Measurements from ENCODE around the gene EBI3. TPM values are rescaled to one million over a fixed set of nuclear protein-coding genes. Genes with fewer than 3 reads are reported as not detected.
"Not testable (repeated sequence)": the region's sequence is repeated elsewhere in the genome, so short reads cannot be mapped to it uniquely, and the experiment has no call there.

The EBI3 gene
- total RNA-seq, 1 donor from 2014 or later, result 0.40 TPM

DNA sequence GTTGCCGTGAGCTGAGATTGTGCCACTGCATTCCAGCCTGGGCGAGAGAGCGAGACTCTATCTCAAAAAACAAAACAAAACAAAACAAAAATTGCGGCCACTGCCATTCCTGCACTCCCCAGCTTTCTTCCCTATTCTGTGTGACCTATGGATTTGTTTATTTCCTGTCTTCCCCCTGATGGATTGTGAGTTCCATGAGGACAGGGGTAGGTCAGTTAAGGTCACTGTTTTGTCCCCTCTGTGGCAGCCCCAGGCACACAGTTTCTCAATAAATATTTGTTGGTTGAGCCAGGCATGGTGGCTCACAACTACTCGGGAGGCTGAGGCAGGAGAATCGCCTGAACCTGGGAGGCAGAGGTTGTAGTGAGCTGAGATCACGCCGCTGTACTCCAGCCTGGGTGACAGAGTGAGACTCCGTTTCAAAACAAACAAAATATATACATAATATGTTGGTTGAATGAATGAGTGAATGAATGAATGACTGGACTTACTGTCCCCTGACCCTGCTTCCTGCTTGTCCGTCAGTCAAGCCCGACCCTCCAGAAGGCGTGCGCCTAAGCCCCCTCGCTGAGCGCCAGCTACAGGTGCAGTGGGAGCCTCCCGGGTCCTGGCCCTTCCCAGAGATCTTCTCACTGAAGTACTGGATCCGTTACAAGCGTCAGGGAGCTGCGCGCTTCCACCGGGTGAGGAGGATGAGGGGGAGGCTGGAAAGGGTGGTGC lies 5.0 kb downstream of the EBI3 start:
- no peak for DNase-seq (ENCODE audit: low read depth, low spot score)

DNA sequence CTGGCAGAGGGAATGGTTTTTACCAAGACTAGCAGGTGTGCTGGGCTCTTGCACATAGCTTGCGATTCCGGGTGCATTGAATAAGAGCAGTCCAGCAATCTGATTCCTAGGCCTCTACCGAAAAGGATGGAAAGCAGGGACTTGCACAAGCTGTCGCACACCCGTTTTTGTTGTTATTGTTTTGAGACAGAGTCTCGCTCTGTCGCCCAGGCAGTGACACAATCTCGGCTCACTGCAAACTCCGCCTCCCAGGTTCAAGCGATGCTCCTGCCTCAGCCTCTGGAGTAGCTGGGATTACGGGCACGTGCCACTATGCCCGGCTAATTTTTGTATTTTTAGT lies 5.5 kb downstream of the EBI3 start:
- no peak for DNase-seq (ENCODE audit: low read depth, low spot score)

DNA sequence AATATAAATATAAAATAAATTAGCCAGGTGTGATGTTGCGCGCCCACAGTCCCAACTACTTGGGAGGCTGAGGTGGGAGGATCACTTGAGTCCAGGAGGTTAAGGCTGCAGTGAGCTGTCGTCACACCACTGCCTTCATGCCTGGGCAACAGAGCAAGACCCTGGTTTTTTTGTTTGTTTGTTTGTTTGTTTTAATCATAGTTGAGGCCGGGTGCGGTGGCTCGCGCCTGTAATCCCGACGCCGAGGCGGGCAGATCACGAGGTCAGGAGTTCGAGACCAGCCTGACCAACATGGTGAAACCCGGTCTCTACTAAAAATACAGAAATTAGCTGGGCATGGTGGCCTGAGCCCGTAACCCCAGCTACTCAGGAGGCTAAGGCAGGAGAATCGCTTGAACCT lies 8.2 kb downstream of the EBI3 start:
- not testable (repeated sequence) for DNase-seq (ENCODE audit: low read depth, low spot score)

DNA sequence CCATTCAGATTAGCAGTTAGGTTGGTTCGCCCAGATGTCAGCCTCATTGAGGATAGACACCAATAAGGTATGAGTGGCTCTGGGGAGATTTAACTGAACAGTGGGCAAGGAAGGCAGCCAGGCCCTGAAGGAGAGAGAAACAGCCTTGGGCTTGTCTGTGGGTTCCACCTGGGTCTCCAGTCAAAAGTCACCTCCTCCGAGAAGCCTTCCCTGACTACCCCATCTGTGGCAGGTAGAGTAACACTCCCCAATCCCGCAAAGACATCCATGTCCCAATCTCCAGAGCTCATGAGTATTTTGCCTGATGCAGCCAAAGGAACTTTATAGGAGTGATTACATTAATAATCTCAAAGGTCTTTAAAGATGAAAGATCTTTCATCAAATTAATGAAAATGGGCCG lies 9.5 kb downstream of the EBI3 start:
- DNase-seq (ENCODE audit: low read depth, low spot score), result no peak

DNA sequence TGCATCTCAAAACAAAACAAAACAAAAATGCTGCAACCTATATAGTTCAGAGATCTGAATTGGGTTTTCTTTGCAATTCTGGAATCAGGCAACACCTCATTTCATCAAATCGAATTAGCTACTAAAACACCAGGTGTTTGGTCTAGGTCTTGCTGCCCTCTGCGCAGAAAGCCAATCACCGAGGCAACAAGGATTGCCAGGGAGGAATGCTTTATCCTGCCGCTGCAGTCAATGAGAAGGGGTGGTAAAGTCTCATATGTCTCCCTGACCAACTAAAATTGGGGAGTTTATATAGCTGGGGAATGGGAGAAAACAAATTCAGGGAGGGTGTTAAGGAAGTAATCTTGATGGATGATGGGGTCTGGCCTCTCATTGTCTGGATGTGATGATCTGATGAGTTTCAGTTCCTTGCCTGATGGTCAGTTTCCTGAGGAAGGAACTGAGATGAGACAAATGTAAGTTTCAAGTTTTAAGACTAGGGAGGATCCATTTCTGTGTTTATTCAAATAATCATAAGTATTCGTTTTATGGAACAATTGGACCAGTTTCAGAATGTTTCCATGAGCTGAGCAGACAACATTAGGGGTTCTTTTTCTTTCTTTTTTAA lies 12.6 kb downstream of the EBI3 start:
- DNase-seq (ENCODE audit: low read depth, low spot score), result no peak

DNA sequence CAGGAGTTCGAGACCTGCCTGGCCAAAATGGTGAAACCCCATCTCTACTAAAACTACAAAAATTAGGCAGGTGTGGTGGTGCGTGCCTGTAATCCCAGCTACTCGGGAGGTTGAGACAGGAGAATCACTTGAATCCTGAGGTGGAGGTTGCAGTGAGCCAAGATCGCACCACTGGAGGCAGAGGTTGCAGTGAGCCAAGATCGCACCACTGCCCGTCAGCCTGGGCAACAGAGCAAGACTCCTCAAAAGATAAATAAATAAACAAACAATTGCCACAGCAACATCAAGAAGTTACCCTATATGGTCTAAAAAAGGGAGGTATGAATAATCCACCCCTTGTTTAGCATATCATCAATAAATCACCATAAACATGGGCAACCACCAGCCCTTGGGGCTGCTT lies 16.6 kb downstream of the EBI3 start:
- not testable (repeated sequence) for DNase-seq (ENCODE audit: low read depth, low spot score)

DNA sequence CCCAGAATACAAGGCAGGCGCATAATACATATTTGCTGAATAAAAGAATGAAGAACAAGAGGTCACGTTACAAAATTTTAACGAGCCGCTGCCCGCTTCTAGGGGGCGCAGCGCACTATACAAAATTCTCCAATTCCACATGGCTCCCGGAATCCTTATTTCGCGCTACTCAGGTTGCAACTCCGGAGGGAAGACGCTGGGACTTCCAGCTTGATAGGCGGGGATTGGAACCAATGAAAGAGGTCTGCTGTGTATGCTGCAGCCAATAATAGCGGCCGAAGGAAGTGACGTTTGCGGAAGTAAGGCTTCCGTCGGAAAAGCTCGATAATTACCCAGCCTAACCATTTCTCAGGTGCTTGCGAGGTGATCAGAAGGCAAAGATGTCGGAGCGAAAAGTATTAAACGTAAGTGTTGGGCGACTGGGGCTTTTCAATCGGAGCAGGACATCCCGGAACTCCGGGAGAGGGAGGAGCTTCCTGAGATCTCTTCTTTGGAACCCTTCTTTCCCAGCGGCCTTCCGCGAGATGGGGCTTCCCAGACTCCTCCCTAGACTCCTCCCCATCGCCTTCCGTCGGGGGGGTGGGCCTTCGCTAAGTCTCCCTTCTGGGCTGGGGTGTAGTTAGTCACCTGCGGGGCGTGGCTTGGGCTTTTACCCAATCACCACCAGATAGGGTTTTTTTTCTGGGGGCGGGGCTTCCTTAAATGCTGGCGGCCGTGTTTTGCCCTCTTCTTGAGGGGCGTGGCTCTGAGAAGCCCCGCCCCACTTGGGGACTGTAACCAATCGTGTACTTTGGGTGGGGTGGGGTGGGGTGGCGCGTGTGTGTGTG lies 17.7 kb downstream of the EBI3 start, which contains the start of gene YJU2:
Gene YJU2 (plus strand): TSS at position 314 of the 827 bp plus-strand sequence. CDS start 67 bp downstream, at position 381.
- DNase-seq (ENCODE audit: low read depth, low spot score), result peak; percentile 98

DNA sequence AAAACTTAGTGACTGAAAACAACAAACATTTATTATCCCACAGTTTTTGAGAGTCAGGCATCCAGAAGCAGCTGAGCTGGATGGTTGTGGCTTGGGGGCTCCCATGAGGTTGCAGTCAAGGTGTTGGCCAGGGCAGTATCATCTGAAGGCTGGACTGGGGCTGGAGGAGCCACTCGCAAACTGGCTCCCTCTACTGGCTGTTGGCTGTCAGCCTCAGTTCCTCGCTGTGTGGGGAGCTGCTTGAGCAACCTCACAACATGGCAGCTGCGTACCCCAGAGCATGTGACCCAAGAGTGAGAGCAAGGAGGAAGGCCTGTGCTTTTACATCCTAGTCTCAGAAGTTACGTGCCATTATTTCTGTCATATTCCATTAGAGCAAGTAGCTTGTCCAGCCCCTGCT lies 27.2 kb downstream of the EBI3 start:
- DNase-seq (ENCODE audit: low read depth, low spot score), result no peak

DNA sequence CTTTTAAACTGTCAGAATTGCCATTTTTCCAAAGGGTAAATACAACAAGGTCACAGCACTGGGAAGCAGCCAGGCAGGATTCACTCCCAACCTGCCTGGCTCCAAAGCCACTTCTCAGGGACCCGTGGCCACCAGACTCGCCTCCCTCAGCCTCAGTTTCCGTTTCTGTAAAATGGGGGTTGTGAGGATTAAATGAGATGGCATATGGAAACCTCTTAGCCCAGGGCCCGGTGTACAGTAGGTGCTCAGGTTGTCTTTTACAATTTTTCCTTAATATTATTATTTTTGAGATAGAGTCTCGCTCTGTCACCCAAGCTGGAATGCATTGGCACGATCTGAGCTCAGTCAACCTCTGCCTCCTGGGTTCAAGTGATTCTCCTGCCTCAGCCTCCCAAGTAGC lies 27.7 kb downstream of the EBI3 start:
- DNase-seq (ENCODE audit: low read depth, low spot score), result no peak

DNA sequence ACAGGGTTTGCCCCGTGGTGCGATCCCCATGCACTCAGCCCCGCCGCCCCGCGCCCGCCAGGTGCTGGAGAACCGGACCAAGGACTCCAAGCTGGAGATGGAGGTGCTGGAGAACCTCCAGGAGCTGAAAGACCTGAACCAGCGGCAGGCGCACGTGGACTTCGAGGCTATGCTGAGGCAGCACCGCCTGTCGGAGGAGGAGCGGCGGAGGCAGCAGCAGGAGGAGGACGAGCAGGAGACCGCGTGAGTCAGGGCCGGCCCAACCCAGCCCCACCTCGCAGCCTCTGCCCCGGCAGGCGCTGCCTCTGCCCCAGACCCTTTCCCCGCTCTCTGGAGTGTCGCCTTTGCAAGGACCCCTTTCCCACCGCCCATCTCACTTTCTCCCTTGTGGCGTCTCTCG lies 28.9 kb downstream of the EBI3 start:
- DNase-seq (ENCODE audit: low read depth, low spot score), result no peak

DNA sequence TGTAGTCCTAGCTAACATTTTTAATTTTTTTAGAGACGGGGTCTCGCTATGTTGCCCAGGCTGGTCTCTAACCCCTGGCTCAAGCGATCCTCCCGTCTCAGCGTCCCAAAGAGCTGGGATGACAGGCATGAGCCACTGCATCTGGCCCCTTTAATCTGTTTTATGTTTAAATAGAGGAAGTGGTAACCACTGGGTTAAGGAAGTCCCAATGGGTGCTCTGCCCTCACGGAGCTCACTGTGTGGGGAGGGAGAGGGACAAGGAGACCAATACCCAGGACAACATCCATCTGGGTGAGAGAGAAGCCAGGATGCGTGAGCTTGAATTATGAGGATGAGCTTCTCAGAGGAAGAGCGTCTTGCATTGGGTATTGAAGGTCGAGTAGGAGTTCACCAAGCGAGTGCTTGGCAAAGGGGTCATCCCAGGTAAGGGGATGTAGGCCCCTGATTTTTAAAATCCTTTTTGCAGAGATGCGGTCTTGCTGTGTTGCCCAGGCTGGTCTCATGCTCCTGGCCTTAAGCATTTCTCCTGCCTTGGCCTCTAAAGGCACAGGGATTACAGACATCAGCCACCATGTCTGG lies 31.4 kb downstream of the EBI3 start:
- no peak for DNase-seq (ENCODE audit: low read depth, low spot score)

DNA sequence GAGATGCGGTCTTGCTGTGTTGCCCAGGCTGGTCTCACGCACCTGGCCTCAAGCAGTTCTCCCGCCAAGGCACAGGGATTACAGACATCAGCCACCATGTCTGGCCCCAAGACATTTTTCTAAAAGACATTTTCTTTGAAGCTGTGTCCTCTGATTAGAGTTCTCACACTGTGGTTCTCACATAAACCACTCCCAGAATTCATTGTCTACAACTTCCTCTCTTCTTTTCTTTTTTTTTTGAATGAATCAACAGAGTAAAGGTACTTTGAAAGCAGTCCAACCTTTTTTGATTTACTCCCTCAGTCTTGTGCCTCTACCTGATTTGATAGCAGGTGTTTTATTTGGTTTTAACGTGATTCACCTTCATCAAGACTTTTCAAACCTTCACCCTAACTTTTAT lies 35.5 kb downstream of the EBI3 start:
- DNase-seq (ENCODE audit: low read depth, low spot score), result no peak

DNA sequence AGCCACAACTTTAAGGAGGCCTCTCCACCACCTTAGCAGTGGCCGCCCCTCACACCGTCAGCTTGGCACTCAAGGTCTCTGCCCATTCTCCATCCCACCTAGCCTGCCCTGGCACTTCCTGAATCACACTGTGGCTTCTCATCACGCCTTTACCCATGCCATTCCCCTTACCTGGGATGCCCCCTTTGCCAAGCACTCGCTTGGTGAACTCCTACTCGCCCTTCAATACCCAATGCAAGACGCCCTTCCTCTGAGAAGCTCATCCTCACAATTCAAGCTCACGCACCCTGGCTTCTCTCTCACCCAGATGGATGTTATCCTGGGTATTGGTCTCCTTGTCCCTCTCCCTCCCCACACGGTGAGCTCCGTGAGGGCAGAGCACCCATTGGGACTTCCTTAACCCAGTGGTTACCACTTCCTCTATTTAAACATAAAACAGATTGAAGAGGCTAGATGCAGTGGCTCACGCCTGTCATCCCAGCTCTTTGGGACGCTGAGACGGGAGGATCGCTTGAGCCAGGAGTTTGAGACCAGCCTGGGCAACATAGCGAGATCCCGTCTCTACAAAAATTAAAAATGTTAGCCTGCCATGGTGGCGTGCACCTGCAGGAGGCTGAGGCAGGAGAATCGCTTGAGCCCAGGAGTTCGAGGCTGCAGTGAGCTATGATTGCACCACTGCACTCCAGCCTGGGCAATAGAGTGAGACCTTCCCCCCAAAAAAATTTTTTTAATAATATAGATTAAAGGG lies 37.1 kb downstream of the EBI3 start:
- DNase-seq (ENCODE audit: low read depth, low spot score), result no peak

DNA sequence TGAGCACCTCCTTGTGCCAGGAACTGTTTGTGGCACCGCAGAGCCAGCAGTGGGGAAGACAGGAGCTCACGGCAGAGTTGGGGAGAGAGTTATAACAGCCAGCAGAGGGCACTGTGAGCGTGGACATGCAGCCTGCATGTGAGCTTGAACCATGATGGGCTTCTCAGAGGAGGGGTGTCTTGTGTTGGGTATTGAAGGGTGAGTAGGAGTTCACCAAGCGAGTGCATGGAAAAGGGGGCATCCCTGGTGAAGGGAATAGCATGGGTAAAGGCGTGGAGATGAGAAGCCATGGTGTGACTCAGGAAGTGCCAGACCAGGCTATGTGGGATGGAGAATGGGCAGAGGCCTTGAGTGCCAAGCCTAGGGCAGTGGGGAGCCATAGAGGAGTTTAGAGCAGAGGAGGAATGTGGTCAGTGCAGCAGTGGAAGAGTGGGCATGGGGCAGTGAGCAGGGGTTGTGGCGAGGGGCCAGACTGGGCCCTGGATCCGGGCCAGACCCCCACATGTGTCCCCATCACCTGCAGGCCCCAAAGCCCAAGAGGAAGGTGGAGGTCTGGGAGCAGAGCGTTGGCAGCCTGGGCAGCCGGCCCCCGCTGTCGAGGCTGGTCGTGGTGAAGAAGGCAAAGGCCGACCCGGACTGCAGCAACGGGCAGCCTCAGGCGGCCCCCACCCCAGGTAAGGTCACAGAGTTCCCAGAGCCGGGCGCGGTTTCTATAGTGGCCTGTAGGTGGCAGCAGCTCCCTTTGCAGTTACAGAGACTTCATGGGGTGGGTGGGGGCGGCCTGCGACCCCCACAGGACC lies 38.0 kb downstream of the EBI3 start:
- DNase-seq (ENCODE audit: low read depth, low spot score), result no peak

DNA sequence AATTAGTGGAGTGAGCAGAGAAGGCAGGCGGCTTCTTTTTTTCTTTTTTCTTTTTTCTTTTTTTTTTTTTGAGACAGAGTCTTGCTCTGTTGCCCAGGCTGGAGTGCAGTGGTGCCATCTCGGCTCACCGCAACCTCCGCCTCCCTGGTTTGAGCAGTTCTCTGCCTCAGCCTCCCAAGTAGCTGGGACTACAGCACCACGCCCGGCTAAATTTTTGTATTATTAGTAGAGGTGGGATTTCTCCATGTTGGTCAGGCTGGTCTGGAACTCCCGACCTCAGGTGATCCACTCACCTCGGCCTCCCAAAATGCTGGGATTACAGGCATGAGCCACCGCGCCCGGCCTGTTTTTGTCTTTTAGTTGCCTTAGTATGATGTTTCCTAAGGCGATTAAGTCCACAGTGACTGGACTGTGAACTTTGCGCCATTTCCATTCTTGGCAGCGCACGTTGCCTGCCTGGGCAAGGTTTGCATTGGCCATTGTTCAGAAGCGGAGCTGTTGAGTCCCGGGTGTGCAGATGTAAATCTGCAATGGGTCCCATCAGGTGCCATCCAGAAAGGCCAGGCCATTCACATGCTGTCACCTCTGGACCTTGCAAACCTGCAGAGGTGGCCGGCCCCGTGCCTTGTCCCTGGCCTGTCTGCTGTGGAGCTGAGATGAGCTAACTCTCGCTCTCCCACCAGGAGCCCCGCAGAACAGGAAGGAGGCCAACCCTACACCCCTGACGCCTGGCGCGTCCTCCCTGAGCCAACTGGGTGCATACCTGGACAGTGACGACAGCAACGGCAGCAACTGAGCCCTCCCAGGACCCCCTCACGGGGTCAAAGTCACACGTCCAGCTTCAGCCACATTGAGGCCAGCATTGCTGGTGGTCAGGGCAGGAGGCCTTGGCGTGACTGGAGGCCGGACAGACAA lies 38.8 kb downstream of the EBI3 start:
- DNase-seq (ENCODE audit: low read depth, low spot score), result no peak

DNA sequence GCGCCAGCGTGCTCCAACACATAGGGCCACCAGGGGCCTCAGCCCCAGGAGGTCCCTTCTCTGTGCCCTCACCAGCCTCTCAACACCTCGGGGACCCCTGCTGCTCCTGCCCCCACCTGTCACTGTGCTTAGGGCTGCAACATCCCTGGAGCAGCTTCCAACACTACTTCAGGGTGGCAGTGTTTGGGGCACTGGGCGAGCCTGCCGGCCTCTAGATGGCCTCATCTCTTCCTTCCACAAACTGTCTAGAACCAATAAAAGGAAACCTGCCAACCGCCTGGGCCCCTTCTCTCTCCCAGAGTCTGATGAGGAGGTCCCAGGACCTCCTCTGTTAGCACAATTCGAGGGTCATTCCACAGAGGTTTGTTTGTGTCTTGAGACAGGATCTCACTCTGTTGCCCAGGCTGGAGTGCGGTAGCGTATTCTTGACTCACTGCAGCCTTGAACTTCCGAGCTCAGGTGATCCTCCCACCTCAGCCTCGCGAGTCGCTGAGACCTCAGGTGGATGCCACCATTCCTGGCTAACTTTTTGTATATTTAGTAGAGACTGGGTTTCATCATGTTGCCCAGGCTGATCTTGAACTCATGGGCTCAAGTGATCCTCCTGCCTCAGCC lies 39.6 kb downstream of the EBI3 start:
- DNase-seq (ENCODE audit: low read depth, low spot score), result no peak

DNA sequence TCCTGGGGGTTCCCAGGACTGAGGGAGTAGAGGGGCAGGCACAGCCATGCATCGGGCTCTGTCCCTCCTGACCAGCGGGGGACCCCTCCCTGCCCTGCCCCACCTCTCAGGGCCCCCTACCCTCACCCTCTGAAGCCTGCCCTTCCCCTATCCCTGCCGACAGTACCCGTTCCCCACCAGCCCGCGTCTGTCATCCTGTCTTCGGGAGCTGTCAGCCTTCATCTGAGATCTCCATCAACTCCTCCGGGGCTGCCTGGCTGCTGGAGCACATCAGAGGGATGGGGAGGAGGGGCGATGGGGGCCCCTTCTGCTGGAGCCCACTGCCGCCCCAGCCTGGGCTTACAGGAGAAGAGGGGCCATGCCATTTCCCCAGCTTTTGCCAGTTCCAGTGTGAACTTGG lies 43.6 kb downstream of the EBI3 start:
- DNase-seq (ENCODE audit: low read depth, low spot score), result no peak

DNA sequence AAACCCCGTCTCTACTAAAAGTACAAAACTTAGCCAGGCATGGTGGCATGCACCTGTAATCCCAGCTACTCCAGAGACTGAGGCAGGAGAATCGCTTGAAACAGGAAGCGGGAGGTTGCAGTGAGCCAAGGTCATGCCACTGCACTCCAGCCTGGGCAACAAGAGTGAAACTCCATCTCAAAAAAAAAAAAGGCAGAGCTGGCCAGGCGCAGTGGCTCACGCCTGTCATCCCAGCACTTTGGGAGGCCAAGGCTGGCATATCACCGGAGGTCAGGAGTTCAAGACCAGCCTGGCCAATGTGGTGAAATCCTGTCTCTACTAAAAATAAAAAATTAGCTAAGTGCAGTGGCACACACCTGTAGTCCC lies 45.0 kb downstream of the EBI3 start:
- not testable (repeated sequence) for DNase-seq (ENCODE audit: low read depth, low spot score)

DNA sequence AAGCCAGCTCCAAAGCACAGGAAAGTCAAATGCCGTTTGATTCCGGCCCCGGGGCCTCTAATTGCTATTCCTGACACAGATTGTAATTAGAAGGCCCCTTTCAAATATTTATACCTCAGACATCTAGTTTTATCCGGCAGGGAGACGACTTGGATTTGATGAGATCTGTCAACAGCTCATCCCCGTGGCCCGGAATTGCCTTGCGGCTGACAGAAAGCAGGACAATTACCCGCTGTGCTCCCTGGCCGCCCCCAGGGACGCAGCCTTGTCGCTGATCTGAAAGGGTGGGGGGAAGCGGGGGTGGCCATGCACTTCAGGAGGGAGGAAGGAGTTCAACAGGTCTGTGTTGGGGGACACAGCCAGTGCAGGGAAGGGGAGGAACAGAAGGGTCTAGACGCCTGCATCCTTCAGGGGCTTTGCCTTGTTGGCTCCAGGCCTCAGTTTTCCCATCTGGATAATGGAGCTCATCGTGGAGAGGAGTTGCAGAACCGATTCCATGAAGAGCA lies 47.9 kb downstream of the EBI3 start:
- DNase-seq (ENCODE audit: low read depth, low spot score), result no peak

Measured in pulmonary artery endothelial cell (primary cell).